ENCODE measurements around the gene MGAT5. TPM values are rescaled to one million over a fixed set of nuclear protein-coding genes. Genes with fewer than 3 reads are reported as not detected.
A peak's percentile ranks its signal among the peaks of the same experiment; 100 is the strongest.

Gene MGAT5
- total RNA-seq, 1 donor from 2014 or later: 23.7 TPM

DNA sequence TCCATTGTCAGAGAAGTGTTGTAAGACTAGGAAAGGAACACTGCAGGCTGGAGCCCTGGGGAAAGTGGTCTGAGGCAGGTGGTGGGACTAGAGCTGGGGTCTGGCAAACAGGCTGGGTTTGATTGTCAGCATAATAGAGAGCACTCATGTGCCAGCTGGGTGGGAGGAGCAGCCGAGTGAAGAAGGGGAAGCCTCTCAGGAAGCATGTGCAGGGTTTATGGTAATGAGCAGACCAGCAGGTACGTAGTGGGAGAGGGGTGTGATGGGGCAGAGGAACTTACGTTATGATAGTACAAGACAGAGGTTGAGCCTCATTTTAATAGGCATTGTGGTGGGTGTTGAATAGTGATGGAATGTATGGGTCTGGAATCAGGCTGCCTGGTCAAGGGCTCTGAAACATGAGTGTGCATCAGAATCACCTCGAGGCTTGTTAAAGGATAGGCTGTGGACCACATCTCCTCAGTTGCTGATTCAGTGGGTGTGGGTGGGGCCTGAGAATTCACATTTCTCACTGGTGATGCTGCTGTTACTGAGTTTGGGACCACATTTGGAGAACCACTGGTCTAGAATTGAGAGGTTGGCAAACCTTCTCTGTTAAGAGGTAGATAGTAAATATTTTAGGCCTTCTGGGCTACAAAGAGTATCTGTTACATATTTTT, 1.7 kb upstream of the MGAT5 start:
- H3K36me3 Mint-ChIP-seq (ENCODE audit: low read depth): peaks cover 28% of the 10 kb centered on the region
- H3K27ac Mint-ChIP-seq: no peak overlapping the region
- peaks cover 71% of the 10 kb centered on the region for H3K4me1 Mint-ChIP-seq
- H3K9me3 Mint-ChIP-seq: peaks cover 6% of the 10 kb centered on the region
- H3K27me3 Mint-ChIP-seq: peaks cover 10% of the 10 kb centered on the region
- intact Hi-C loops (cut with micrococcal nuclease): no loop called here
- no peak overlapping the region for H3K4me3 Mint-ChIP-seq
- no peak for DNase-seq

DNA sequence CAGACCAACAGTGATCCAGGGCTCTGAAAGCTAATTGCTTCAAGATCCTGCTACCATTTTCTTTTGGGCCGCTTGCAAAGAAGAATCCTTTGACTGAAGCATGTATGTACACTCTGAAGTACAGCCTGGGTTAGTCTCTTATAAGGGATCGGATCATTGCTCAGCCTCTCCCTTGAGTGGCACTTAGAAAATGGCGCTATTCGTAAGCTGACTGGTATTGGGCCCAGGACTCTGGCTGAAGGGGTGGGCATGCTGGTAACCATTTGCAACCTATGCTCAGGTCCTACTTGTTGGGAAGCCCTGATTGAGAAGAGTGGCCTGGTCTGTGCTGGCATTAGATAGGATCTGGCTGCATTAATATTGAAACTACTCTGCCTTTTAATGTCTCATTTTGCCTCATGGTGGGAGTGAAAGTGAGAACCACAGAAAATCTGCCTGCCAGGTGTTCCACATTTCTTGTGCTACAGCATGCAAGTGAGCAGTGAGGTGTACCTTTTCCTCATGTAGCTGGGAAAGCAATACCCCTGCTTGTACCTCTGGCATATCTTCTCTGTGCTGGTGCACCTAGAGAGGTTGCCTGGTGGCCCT, 661 bp upstream of the MGAT5 start:
- Mint-ChIP-seq H3K27me3 (peaks cover 10% of the 10 kb centered on the region), H3K4me1 (peaks cover 72% of the 10 kb centered on the region), H3K4me3 (no peak overlapping the region), H3K9me3 (peaks cover 6% of the 10 kb centered on the region), H3K27ac (no peak overlapping the region), H3K36me3 (ENCODE audit: low read depth) (peaks cover 28% of the 10 kb centered on the region)
- intact Hi-C loops (cut with micrococcal nuclease): no loop called here
- DNase-seq: peak; percentile 68

DNA sequence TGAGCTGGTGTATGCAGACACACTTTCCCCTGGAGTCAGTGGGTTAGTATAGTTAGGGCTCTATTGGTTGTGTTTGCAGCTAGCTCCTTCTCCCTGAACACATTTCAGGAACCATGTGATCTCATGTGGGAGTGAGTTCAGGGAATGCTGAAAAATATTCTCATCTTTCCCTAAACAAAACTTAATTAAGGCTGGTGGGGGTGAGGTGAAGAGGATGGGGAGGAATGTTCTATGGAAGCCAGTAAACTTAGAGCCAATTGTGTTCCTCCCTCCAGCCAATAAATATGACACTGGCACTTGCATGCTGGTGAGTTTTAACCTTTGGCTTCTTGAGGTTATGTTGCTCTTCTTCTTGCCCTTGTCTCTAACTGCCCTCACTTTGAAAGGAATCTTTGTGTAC, 952 bp downstream of the MGAT5 start:
- intact Hi-C loops (cut with micrococcal nuclease): no loop called here
- Mint-ChIP-seq H3K27me3 (peaks cover 8% of the 10 kb centered on the region), H3K36me3 (ENCODE audit: low read depth) (peaks cover 32% of the 10 kb centered on the region), H3K27ac (no peak overlapping the region), H3K4me1 (peaks cover 75% of the 10 kb centered on the region), H3K9me3 (peaks cover 6% of the 10 kb centered on the region), H3K4me3 (no peak overlapping the region)
- DNase-seq: no peak

DNA sequence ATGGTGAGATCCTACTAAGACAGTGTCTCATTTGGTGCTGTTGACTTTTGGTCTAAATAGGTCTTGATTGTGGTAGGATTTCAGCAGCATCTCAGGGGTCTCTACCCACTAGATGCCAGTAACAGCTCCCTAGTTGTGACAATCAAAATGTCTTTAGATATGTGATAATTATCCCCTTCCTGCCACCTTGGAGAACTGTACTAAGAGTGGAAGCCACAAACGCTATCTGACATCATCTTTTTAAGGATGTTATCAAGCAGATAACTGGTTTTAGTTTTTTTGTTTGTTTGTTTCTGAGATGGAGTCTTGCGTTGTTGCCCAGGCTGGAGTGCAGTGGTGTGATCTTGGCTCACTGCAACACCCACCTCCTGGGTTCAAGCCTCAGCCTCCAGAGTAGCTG, 3.1 kb downstream of the MGAT5 start:
- Mint-ChIP-seq H3K36me3 (ENCODE audit: low read depth) (peaks cover 33% of the 10 kb centered on the region), H3K9me3 (peaks cover 5% of the 10 kb centered on the region), H3K27me3 (peaks cover 7% of the 10 kb centered on the region), H3K4me1 (peaks cover 73% of the 10 kb centered on the region), H3K27ac (no peak overlapping the region), H3K4me3 (no peak overlapping the region)
- intact Hi-C loops (cut with micrococcal nuclease): no loop called here
- DNase-seq: no peak

DNA sequence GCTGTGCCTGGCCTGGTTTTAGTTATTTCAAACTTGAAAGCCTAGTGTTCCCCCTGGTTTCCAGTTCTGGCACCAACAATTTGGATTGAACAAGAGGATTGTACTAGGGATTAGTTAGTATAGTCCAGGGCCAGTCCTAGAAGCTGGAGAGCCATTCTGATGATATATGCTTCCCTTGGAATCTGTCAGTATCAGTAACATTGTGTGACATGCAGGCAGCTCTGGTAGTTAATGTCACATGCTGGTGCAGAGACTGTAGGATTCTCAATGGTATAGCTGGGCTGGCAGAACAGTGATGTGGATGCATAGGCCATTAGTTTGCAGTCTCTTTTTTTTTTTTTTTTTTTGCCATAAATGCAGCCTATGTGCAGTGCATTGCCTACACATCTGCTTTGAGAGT, 3.6 kb downstream of the MGAT5 start:
- H3K4me1 Mint-ChIP-seq: peaks cover 68% of the 10 kb centered on the region

DNA sequence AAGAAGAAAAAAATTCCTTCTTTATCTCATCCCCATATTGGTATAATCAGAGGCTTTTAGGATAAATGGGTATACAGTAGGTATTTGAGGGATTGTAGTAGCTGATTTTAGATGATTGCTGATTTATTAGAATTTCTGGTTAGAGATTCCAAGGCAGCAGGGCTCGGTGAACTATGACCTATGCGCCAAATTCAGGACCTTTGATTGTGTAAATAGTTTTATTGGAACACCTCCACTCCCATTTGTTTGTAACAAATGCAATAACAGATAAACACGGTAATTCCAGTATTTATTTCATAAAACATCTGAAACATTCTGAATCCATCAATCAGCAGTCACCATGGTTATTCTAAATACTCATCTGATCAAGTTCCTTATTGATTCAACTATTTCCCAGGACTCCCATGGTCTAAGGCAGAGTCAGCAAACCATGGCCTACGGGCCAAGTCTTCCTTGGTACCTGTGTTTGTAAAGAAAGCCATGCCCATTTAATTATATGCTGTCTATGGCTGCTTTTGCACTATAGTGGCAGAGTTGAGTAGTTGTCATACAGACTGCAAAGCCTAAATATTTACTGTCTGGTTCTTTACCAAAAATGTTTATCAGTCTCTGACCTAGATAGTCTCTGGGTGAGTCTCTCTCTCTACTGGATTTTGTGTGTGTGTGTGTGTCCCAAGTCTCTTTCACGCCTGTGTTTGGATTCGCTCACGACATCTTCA, 4.3 kb downstream of the MGAT5 start:
- no peak for DNase-seq
- Mint-ChIP-seq H3K4me3 (peak overlapping the region; percentile 48), H3K36me3 (ENCODE audit: low read depth) (peaks cover 30% of the 10 kb centered on the region), H3K4me1 (peaks cover 68% of the 10 kb centered on the region), H3K9me3 (no peaks in the 10 kb centered on the region), H3K27me3 (peaks cover 6% of the 10 kb centered on the region), H3K27ac (no peak overlapping the region)
- intact Hi-C loops (cut with micrococcal nuclease): no loop called here

More for the DNA sequence above, 3.6 kb downstream of the MGAT5 start:
- peaks cover 30% of the 10 kb centered on the region for H3K36me3 Mint-ChIP-seq (ENCODE audit: low read depth)
- no peaks in the 10 kb centered on the region for H3K9me3 Mint-ChIP-seq
- peaks cover 6% of the 10 kb centered on the region for H3K27me3 Mint-ChIP-seq
- no peak overlapping the region for H3K27ac Mint-ChIP-seq
- intact Hi-C loops (cut with micrococcal nuclease): no loop called here
- H3K4me3 Mint-ChIP-seq: no peak overlapping the region
- no peak for DNase-seq

DNA sequence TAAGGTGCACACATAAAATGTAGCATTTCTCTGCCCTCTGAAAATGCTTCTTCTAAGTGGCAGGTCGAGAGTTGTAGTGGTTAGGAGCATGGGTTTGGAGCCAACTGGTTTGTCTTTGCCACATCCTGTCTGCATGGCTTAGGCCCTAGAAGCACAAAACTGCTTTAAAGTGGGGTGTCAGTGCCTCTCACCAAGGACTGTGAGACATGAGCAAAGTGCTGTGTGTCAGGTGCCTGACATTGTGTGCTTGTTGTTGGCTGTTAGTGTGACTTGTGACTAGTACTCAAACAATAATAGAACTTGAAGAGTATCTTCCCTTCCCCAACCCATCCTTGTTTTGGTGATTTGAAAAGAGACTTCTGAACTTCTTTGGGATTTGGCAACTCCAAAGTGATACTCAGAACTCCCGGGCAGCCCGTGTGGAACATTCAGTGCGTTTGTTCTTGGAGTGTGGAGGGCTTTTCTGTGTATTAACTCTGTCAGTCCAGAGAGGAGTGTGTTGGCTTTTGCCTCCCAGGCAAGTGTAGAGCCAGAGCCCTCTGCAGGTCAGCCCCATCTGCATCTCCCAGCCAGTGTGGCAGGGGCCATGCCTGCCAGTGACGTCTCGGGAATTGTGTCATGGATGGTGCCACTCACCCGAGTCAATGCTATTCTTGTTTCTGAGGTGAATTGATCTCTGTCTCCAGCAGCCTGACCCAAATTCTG, 5.0 kb downstream of the MGAT5 start:
- intact Hi-C loops (cut with micrococcal nuclease): no loop called here
- Mint-ChIP-seq H3K9me3 (no peaks in the 10 kb centered on the region), H3K36me3 (ENCODE audit: low read depth) (peaks cover 23% of the 10 kb centered on the region), H3K4me1 (peaks cover 61% of the 10 kb centered on the region), H3K27ac (peak overlapping the region; percentile 19), H3K4me3 (peak overlapping the region; percentile 48), H3K27me3 (peaks cover 5% of the 10 kb centered on the region)
- DNase-seq: peak; percentile 88

- Mint-ChIP-seq H3K4me1 (peaks cover 59% of the 10 kb centered on the region), H3K4me3 (peak overlapping the region; percentile 35), H3K36me3 (ENCODE audit: low read depth) (peaks cover 16% of the 10 kb centered on the region), H3K27ac (no peak overlapping the region), H3K27me3 (peaks cover 3% of the 10 kb centered on the region), H3K9me3 (no peaks in the 10 kb centered on the region)
- intact Hi-C loops (cut with micrococcal nuclease): no loop called here
- no peak for DNase-seq
Measured at GRCh38 chr2:134259571-134259970, 5.7 kb downstream of the MGAT5 start.

DNA sequence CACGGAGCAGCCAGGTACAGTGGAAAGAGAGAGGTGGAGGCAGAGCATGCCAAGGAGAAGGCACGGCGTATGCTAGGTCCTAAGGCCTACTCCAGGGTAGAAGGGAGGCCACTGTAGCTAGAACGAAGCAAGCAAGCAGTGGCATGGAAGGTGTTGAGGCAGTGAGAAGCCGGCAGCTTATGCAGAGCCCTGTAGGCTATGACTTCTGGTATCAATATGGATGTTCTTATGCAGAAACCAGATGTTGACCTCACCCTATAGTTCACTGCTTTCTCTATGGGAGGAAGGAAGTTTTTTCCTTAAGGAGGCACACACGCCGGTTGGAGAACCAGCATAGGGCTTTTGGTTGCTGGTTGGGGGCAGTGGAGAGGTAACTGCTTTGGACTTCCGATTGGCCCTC, 6.1 kb downstream of the MGAT5 start:
- Mint-ChIP-seq H3K9me3 (no peaks in the 10 kb centered on the region), H3K36me3 (ENCODE audit: low read depth) (peaks cover 12% of the 10 kb centered on the region), H3K27me3 (peaks cover 3% of the 10 kb centered on the region), H3K4me3 (no peak overlapping the region), H3K4me1 (peaks cover 59% of the 10 kb centered on the region), H3K27ac (no peak overlapping the region)
- intact Hi-C loops (cut with micrococcal nuclease): no loop called here
- DNase-seq: no peak

DNA sequence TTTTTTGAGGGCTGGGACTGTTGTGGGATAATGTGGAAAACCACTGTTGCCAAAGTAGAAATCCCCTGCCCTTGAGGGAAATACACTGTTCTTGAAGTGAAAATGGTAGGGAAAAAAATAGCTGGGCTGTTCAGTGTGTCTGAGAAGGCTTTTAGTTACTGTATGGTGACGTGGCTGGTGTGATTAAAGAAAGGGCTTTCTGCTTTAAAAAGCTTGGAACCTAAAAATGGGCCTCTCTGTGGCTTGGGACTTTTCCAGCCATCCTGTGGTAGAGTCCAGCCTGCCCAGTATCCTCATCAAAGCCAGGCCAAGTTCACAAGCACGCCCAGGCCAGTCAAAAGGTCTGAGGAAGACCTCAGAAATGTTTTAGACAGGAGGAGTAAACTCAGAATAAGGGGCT, 6.8 kb downstream of the MGAT5 start:
- H3K9me3 Mint-ChIP-seq: no peaks in the 10 kb centered on the region
- no peak overlapping the region for H3K27ac Mint-ChIP-seq
- peaks cover 8% of the 10 kb centered on the region for H3K36me3 Mint-ChIP-seq (ENCODE audit: low read depth)
- H3K4me3 Mint-ChIP-seq: no peak overlapping the region
- no peaks in the 10 kb centered on the region for H3K27me3 Mint-ChIP-seq
- intact Hi-C loops (cut with micrococcal nuclease): no loop called here
- peaks cover 56% of the 10 kb centered on the region for H3K4me1 Mint-ChIP-seq
- DNase-seq: no peak

- Mint-ChIP-seq H3K27me3 (no peaks in the 10 kb centered on the region), H3K4me3 (no peak overlapping the region), H3K36me3 (ENCODE audit: low read depth) (peaks cover 8% of the 10 kb centered on the region), H3K9me3 (no peaks in the 10 kb centered on the region), H3K4me1 (peaks cover 53% of the 10 kb centered on the region), H3K27ac (no peak overlapping the region)
- no peak for DNase-seq
- intact Hi-C loops (cut with micrococcal nuclease): no loop called here
Measured at GRCh38 chr2:134261398-134262131, 7.7 kb downstream of the MGAT5 start.

GRCh38 chr2:134262684-134263083, 8.8 kb downstream of the MGAT5 start:
- peaks cover 8% of the 10 kb centered on the region for H3K36me3 Mint-ChIP-seq (ENCODE audit: low read depth)
- no peak overlapping the region for H3K27ac Mint-ChIP-seq
- intact Hi-C loops (cut with micrococcal nuclease): no loop called here
- DNase-seq: no peak
- peaks cover 44% of the 10 kb centered on the region for H3K4me1 Mint-ChIP-seq
- no peak overlapping the region for H3K4me3 Mint-ChIP-seq
- H3K9me3 Mint-ChIP-seq: no peaks in the 10 kb centered on the region
- H3K27me3 Mint-ChIP-seq: no peaks in the 10 kb centered on the region

- Mint-ChIP-seq H3K27me3 (no peaks in the 10 kb centered on the region), H3K27ac (no peak overlapping the region), H3K36me3 (ENCODE audit: low read depth) (peaks cover 12% of the 10 kb centered on the region), H3K9me3 (no peaks in the 10 kb centered on the region), H3K4me3 (no peak overlapping the region), H3K4me1 (peaks cover 21% of the 10 kb centered on the region)
- DNase-seq: no peak
- intact Hi-C loops (cut with micrococcal nuclease): no loop called here
Measured at GRCh38 chr2:134268265-134268664, 14.4 kb downstream of the MGAT5 start.
